Superior temporal gyrus (tissue), 1 donor: ENCODE measurements around the gene TPPP2.
A peak's percentile ranks its signal among the peaks of the same experiment; 100 is the strongest.

Experiments used
- DNase-seq: peaks from one replicate; pipeline ENCODE4 v3.0.0-alpha.2; 2016; ENCODE audit errors: extremely low spot score

Gene TPPP2

GRCh38 chr14:21075719-21076437 lies 45.9 kb downstream of the TPPP2 start:
- no peak for DNase-seq

GRCh38 chr14:21077672-21078071 lies 47.7 kb downstream of the TPPP2 start:
- no peak for DNase-seq

- DNase-seq = peak; percentile 46
These were observed 48.3 kb downstream of the TPPP2 start for GRCh38 chr14:21078287-21078686.

- no peak for DNase-seq
These were observed 48.7 kb downstream of the TPPP2 start for GRCh38 chr14:21078726-21079125.

- no peak for DNase-seq
These were observed 51.6 kb downstream of the TPPP2 start for GRCh38 chr14:21081521-21082142.
